D721Med (cell line): ENCODE measurements around the gene C1orf216.
"Not testable (repeated sequence)": the region's sequence is repeated elsewhere in the genome, so short reads cannot be mapped to it uniquely, and the experiment has no call there.

Experiments
- DNase-seq: peaks from one replicate; pipeline ENCODE4 v3.0.0; 2011; ENCODE audit warnings: low spot score; ENCODE audit not compliant: insufficient read length
- FAIRE-seq: peaks from 2 replicates; lab custom pipeline; 2011; peaks lifted over from hg19 to GRCh38; lab: Jason Lieb, UNC
- CTCF ChIP-seq: IDR thresholded peaks from 2 replicates; pipeline ENCODE4 v1.5.1; 2012; ENCODE audit warnings: mild to moderate bottlenecking, control low read depth; ENCODE audit not compliant: insufficient read depth; ENCODE audit errors: missing control alignments

The C1orf216 gene

GRCh38 chr1:35717911-35718476 is 690 bp downstream of the C1orf216 start:
- TF ChIP-seq CTCF, result no peak
- no peak for FAIRE-seq
- DNase-seq, result no peak

GRCh38 chr1:35715568-35716002 is 3.1 kb downstream of the C1orf216 start:
- DNase-seq, result peak; percentile 90
- peak; percentile 81 for TF ChIP-seq CTCF
- FAIRE-seq, result no peak

- FAIRE-seq (no peak), DNase-seq (no peak)
- no peak for TF ChIP-seq CTCF
Observed at GRCh38 chr1:35714921-35715567, 3.6 kb downstream of the C1orf216 start.

GRCh38 chr1:35711098-35711497 is 7.6 kb downstream of the C1orf216 start:
- DNase-seq, FAIRE-seq: not testable (repeated sequence)

- TF ChIP-seq CTCF, result no peak
- FAIRE-seq (peak; percentile 77), DNase-seq (no peak)
Observed at GRCh38 chr1:35708952-35709351, 9.7 kb downstream of the C1orf216 start.

- no peak for TF ChIP-seq CTCF
- no peak for FAIRE-seq
- no peak for DNase-seq
Observed at GRCh38 chr1:35708441-35708921, 10.2 kb downstream of the C1orf216 start.

- TF ChIP-seq CTCF, result no peak
- DNase-seq (peak; percentile 88), FAIRE-seq (no peak)
Observed at GRCh38 chr1:35707601-35708440, 10.9 kb downstream of the C1orf216 start.
